NAMALWA (cell line): Measurements from ENCODE around the gene CABCOCO1.

Experiments used
- DNase-seq: peaks from one replicate; pipeline ENCODE4 v3.0.0-alpha.2; 2015; ENCODE audit warnings: low spot score

CABCOCO1 gene

DNA sequence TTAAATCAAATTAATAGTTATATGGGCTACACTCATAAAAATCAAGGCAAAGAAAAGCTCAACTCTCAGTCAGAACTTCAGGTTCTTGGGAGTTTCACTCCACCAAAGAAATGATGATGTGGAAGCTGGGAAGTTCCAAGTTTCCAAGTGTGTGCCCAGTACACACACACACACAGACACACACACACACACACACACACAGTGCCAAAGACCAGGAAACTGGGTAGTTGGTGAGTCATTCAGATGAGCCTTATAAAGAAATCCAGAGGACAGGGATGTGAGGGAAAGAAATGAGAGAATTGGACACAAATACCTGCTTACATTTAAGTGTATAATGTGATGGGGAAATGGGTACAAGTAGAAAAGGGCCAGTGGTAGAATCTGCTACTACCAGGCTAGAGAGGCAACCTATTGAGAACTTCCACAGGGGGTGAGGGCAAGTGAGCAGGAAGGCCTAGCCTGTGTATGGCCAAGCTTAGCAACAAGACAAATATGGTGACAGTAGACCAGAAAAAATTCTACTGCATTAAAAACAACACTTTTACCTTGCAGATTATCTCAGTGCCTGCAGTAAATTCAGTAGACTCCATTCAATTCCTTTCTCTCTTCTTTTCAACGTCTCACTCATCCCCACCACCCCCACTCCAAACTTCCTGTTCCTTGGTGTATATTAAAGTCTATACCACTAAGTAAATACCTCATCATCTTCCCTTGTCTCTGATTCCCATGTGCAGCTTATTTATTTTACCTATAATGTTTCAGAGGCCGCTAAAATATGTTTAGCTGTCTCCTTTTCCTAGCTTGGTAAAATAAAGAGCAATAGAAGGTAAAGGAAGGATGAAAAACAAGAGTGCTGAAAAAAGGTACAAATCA is 95.0 kb downstream of the CABCOCO1 start:
- DNase-seq, result no peak

DNA sequence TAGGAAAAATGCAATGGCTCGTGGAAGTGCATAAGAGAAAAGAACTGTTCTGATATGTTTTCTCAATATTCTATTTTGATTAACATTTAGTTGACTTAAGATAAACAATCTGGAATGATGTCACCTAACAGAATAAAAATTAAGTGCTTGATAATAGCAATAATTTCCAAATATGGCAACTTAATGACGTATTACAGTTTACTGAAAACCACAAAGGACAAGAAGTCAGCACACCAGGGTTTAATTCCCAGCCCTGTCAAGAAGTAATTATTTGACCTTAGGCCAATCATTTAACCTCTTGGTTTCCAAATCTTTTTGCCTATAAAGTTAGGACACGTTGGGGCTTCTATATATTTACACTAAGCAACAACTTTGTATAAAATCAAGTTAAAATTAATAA is 95.7 kb downstream of the CABCOCO1 start:
- no peak for DNase-seq

DNA sequence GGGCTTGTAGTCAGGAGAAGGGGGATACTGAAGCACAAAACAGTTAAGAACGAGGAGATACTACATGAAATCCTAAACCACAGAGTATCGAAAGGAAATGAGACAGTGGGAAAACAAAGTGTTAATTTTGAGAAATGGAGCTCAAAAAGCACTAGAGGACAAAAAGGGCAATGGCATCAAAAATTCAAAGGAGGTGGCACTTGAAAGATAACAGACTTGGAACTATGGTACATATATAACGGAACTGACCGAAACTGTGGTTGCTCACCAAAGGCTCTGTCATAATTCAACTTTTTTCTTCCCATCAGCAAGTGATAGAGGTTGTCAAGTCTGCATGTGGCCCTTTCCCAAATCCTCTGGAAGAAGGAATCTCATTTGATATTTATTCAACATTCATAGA is 97.0 kb downstream of the CABCOCO1 start:
- no peak for DNase-seq

DNA sequence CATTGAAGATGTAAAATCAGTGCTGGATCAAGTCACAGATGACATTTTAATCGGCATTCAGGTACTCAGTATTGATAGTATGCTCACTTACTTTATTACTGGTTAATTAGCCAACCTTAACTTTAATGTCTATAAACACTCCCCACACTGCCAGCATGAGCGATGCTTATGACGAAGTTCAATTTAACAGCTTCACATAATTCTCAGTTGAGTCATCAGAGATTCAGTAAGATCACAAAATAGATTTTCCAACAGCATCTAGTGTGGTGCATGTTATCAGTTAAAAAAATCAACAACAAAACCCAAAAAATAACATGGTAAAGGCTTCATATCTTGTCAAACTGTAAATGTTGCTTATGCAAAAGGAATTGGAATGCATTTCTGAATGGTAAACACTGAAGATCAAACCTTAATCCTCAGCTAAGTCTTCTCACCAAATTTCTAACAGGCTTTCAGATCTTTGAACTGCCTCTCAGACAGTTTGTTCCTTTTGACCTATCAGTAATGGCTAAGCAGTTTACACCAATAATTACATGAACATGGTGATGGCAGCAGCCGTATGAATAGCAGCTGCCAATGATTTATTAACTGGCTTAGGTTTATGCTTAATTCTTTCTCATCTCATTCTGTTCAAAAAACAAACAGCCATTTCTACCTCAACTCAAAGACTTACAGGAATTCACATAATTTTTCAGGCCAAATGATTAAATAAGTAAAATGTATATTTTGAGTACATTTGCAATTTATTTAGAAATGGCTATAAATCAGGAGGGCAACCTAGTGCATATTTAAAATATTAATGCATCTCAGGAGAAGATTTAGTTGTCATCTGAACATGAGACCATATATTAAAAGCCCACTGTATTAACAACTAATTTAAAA is 98.5 kb downstream of the CABCOCO1 start:
- no peak for DNase-seq

DNA sequence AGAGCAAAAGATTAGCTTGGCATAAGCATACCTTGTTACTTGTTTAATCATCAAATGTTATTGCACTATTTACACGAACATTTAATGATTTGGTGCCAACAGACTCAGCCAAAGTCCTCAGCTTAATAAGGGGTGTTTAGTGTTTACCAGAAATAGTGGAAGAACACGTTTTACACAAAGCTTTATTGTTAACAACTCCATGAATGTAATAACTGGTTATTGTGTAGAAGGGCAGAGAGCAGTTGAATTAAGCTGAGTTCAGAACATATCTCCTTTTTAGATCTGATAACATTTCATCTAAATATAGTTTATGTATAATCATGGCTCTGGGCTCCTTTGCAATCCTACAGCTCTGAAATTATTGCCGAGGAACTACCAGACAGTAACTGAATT is 99.1 kb downstream of the CABCOCO1 start:
- DNase-seq, result no peak

DNA sequence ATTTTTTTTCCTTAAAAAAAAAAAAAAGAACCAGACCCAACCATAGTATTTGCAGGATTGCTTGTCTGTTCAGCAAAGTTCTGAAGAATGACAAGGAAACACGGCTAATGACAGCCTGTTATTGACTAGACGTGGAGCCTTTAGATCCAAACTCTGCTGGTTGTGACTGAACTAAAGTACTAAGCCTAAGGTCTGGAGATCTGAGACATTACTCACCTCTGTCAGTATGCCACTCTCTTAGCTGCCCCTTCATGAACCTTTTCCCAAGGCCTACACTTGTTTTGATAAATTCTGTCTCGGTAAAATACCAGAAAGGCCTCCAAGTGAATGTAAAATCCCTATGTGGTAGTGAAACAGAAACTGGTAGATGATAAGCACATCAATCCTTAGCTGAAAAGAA is 101.0 kb downstream of the CABCOCO1 start:
- DNase-seq, result no peak

DNA sequence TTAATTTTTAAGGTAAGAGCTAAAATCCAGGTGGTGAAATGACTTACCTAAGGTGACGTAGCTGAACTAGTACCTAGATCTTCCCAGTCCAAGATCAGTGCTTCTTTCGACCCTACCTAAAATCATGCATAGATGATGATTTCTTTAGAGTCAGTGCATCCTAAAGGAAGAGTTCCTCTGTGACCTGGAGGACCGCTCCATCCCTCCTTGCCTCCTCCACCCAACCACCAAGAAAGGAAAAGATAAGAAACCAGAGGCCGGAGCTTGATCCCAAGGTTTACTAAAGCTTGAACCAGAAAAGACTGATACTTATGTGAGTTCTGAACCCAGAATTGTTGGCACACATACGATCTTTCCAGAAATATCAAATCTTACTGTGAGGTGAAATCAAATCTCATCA is 101.8 kb downstream of the CABCOCO1 start:
- DNase-seq, result no peak

DNA sequence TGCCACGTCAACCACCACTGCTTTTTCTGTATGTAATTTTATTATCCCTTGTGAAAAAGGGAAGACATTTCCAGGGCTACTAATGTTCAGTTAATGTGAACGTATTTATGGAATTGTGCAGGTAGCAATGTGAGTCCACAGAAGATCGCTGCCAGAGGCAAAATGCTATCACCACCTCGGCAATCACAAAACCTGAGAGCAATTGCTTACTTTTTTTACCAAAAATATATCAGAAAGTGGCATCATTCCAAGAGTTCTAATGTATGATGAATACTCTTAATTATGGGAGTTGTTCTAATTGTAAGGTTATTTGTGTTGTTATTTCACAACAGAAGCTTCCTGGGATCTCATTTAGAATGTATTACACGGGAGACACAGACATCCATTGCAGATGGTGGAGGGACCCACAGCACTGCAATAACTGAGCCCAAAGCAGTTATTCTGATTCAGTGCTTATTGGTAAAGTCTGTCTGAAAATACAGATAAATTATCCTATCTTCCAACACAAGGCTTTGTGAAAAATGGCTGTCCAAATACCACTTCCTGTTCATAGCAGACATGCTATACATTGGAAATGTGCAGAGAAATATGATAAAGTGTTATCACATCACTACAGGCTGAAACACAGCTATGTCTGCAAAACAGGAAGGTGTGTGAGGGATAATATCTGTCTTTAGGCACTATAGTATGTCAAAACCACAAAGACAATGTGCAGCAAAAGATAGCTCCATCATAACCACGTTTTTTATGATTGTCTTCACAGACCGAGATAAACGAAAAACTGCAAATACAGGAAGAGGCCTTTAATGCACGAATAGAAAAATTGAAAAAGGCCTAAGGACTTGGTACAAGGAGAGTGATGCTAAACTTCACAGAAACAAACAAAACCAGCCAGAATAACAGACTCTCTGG is 102.7 kb downstream of the CABCOCO1 start:
- DNase-seq, result no peak

DNA sequence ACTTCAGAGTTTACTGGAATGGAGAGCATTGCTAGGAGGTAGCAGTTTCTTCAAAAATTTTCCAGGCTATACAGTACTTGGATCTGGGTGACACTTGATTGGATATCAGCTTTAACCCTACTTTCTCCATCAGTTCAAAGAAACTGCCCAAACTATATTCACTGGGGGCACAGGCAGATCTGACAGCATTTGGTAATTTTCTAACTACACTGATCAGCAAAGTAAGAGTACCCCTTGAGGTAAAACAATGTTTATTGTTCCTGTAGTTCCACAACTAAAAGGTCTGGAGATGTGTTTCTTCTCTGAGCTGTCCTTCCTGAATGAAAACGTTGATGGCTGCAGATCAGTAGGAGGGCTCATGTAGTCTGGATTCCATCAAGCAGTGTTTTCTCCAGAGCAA is 104.2 kb downstream of the CABCOCO1 start:
- DNase-seq, result no peak

DNA sequence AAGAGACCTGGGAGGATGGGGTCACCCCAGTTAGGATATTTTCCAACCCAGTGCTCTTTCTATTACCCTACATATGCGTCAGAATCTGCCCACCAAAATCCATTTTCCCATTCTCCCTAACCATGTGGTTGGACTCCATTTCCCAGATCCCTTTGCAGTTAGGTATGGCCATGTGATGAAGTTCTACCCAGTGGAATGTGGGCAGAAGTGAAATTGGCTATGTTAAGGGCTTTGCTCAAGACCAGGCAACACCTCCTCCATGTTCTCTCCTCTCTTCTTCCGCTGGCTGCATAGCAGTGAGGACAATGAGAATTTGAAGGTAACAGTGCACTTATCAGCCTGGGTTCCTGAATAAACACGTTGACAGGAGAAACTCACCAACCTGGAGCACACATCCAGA is 111.3 kb downstream of the CABCOCO1 start:
- DNase-seq, result no peak

DNA sequence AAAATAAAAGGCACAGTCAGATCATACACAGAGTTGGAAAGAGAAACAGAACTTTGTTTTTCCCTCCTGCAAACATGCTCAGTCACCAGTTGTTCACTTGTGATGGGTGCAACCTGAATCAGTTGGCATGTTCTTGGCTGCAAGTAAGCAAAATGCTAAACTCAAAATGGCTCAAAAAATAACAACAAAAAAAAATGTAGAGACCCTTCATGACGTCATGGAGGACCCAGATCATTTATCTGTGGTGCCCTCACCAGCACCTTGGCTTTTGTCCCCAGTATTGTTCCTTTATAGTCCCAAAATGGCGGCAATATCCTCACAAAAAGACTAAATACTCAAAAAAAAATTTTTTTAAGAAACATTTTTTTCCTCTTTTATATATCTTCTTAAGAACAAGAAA is 112.4 kb downstream of the CABCOCO1 start:
- no peak for DNase-seq

DNA sequence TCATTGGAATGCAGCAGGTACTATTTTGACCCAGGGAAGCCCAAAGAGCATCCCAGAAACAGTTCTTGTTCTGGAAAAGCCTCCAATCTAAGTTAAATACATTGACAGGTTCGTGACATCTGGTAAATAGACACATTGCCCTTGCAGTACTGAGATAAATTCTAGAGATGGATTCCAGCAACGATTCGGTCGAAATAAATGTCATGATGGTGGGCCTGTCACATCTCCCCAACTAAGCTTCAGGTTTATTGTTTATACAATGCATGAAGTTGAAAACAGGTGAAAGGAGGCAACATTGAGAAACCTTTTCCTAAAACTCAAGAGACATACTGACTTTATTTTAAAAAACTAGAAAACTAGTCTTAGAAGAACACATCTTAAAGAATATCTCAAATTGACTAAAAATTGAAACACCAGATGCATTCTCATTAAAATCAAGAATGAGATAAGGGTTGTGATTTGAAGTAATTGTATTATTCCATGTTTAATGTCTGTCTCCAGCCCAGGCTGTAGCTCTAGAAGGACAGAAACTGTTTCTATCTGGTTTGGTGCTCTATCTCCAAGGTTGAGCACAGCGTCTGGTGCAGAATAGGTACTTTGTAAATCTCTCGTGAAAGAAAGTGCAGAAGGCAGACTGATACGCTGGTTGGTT is 114.0 kb downstream of the CABCOCO1 start:
- no peak for DNase-seq

DNA sequence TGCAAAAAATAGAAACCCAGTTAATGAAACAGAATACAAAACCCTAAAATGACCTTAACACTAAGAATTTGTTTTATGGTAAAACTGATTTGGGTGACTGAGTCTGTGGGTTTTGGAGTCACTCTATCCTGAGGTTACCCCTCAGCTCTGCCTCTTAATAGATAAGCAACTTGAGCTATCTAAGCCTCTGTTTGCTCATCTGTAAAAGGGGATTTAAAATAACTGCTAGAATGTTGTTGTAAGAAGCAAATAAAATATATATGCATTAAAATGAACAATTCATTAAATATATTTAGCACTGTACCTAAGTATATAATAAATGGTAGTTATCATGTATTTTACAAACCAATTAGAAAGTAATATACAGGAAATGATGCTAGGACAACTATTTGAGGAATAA is 115.4 kb downstream of the CABCOCO1 start:
- no peak for DNase-seq

DNA sequence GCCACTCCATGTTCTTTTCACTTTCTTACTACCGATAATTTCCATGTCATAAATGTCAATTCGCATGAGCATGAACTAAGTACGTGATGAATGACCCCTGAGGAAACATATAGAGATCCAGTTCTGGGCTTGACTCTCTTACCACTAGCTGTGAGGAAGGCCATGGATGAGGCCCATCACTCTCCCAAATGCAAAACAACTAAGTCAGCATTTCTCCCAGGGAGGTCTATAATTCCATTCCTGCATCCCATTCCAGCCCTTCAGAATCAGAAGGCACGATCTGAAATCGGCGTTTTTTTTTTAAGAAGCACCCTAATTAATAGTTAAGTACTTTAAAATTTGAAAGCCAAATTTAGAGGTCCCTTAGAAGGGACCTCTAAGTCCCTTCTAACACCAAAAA is 116.5 kb downstream of the CABCOCO1 start:
- DNase-seq, result no peak

DNA sequence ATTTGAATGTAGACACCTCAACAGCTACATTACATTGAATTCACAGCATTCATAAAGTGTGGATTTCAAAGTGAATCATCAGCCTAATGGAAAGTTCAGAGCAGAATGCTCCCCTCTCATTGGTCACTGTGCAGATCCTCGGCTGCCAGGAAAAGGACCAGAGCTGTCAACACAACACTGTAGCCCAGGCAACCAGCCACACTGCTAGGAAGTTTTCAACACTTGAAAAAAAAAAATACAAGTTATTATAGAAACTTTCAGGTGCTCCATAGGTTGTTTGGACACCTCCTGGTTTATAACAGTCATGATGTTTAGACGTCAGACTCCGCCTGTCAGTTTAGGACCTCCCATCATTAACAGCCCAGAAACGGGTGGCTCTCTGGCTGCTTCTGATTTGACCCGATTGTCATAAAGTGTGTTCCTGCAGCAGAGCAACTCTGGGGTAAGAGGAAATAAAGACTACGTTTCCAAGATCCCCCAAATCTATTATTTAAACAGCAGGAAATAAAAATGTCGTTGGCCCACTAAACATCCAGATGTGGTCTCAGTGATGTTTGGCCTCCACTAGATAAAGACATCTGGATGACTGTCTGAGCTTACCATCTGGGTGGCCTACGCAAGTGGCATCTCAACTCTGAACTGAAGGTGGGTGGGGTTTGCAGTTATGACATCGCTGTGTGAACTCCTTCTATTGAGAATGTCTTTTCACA is 117.4 kb downstream of the CABCOCO1 start:
- no peak for DNase-seq

DNA sequence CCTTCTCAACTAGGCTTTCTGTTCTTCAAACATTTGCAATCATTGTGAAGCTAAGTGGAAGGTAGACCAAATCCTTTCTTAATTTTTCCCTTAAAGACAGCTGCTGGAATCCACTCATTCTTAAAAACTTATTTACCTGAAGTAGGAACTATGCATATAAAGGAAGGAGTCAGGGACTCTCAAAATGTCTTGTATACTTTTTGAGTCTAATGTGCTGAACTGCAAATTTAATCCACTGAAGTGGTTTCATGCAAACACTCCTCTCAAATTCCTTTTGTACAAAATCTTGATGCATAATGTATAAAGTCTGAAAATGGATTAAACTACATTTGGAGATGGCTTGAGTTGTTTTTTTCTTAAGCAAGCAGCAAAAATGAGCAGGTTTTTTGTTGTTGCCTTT is 118.0 kb downstream of the CABCOCO1 start:
- no peak for DNase-seq

DNA sequence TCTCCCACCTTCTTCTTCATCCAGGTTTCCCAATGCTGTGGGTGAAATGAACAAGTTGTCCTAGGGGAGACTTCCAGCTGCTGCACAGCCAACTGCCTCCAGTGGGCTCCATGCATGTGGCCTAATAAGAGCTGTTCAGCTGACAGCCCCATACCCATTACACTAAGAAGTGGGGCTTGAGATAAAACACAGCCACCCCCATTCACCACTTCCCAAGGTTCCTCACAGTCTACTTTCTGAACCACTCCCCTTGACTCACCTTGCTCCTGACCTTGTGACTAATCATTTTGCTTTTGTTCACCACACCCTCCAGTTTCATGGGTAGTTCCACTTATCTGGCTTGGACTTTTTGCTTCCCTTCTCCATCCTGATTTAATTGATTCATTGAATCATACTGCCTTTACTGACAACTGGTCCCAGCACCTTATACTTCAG is 119.3 kb downstream of the CABCOCO1 start:
- DNase-seq, result no peak

DNA sequence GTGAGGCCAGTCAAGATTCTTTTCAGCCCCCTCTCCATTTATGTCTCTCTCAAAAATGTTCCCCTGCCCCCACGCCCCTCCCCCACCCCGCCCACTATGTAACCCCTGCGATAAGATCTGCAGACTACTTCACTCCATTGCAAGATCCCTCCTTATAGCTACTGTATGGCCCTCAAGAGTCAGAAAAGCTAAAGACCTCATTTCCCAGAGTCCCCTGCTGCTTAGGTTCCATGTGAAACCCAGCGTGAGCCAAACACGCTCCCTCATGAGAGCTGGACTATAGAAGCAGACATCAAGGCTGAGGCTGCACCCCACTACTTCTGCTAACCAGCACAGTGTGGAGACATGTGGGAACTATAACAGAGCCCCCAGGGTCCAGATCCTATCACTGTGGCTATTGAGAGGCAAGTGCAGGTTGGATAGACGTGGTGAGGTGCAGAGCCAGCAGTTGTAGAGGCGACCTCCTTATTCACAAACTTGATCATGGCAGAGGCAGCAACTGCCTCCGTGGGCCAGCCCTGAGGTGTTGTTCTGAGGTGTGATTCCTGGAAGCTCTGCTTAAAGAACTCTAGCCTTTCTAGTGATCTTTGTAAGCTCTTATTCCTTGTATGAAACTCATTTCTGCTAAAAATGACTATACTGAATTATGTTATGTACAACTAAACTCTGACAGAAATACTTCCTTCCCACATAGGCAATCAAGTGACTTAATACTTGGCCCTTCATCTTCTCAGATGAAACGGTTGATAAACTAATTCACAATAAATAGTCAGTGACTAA is 121.8 kb downstream of the CABCOCO1 start:
- no peak for DNase-seq

DNA sequence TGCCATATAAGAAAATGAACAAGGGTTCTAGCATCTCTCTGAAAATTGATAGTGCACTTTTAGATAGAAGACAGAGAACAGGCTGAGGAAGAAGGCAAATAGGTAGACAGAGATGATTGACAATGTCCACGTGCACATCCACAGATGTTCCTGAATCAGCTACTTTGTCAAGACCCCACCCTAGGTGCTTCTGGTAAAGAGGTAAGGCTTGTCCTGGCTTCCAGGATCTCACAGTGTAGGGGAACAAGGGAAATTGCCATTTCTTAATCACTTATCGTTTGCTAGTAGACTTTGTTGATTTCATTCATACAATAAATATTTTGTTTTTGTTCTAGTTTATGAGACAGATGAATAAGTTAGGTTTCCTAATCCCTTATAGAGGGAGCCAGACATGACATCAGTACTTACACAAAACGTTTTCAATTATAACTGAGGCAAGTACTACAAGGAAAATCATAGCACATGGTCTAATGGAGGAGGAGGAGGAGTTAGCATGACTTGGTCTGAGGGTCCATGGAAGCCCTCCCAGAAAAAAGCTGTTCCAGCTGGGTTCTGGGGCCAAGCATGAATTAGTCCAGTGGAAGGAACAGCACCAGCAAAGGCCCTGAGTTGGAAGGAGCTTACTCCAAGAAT is 122.9 kb downstream of the CABCOCO1 start:
- DNase-seq, result no peak

DNA sequence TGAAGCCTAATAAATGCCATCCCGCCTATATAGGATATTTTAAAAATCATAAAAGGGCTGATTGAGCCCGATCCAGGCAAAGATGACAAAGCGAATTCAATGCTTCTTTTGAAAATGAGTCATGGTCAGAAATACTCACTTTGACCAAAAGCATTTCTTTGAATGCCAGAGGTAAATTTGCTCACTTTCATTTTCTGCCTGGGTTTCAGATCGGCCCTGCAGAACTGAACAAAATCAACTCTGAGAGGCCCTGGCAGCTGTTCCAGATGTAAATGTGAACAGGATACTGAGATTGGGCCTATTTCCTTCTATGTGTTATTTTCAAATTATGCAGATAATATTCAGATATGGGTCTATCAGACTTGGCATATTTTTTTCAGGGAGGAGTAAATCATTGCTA is 124.0 kb downstream of the CABCOCO1 start:
- no peak for DNase-seq
